ENCODE measurements around the gene ANKRD40.

GRCh38 chr17:50696365-50696879 lies 11.3 kb downstream of the ANKRD40 start:
- no peak for TF ChIP-seq EZH2 (IDR thresholded peaks at IDR 0.05; ENCODE audit: borderline replicate concordance, low read depth, low read length, severe bottlenecking)
- TF ChIP-seq JUN (IDR thresholded peaks at IDR 0.05; ENCODE audit: borderline replicate concordance, insufficient read depth, insufficient read length, low read depth) = no peak
- no peak for TF ChIP-seq CTCF (IDR thresholded peaks at IDR 0.05; ENCODE audit: extremely low read depth in 1 of 2, insufficient read depth in 1 of 2, low read depth in 1 of 2, low read length in 2 of 2)
